ENCODE results near the gene KCNA10.

Gene KCNA10

DNA sequence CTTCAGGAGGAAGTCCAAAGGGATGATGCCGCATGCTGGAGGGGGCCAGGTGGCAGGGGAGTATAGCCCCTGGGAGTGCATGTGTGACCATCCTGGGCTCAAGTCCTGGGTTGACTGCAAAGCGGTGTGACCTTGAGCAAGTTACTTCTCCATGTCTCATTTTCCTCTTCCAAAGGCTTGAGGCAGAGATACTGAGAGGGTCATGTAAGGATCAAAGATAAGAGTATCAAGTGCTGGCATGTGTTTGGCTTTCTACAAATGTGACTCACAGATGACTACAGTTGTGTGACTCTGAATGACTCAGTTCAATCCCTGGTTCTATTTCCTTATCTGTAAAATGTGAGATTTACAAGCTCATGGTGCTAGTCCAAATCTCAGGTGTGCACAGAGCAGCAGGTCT, 41.9 kb downstream of the KCNA10 start:
- DNase-seq, result peak; percentile 71

DNA sequence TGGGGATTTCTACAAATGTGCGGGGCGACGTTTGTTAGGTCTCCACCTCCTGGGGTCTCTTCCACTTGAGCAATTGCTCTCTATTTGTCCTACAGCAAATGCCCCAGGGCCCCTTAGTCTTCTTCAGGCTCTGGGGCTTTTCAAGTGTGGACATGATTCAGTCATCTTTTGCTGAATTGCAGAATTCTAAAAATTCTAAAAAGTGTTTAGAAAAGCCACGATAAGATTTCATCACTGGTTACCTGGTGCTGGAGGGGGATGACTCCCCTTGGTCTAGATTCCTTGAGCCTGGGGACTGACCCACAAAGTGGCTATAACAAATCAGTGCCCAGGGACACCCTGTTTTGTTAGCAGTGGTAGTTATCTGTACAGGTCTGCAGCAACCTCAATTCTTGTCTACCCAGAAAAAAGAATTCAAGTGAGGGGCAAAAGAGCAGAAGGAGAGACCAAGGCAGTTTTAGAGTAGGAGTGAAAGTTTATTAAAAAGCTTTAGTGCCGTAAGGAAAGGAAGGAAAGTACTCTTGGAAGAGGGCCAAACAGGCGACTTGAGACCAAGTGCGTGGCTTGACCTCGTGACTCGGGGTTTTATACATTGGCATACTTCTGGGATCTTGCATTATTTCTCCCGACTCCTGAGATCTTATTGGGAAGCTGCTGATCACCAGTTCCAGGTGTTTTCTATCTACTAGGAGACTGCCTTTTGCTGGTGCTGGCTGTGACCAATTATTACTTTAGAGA, 42.8 kb downstream of the KCNA10 start:
- DNase-seq, result no peak

DNA sequence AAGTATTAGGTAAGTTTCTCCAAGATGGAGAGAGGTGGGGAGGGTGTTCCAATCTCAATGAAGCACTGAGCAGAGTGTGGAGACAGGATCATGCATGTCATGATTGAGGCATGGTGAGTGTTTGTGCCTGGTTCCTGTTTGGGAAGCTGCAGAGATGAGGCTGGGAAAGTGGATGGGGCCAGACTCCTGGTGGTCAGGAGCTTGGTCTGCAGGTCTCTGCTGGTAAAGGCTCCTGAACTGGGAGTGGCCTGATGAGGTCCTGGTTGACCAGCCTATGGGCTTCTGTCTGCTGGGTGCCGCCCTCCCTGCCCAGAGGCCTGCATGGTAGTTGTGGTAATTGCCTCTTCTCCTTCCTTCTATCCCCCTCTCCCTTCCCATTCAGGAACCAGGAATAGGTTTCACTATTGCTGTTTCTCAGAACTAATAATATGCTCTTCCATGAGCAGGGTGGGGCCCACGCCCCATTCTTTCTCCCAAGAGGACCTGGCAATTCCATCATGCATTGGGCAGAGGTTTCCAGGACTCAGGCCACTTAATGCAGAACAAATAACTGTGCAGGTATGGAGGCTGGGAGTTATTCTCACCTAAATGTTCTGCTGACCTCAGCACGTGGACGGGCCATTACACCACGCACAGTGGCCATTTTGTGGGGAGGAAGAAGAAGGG, 43.5 kb downstream of the KCNA10 start:
- DNase-seq, result no peak

DNA sequence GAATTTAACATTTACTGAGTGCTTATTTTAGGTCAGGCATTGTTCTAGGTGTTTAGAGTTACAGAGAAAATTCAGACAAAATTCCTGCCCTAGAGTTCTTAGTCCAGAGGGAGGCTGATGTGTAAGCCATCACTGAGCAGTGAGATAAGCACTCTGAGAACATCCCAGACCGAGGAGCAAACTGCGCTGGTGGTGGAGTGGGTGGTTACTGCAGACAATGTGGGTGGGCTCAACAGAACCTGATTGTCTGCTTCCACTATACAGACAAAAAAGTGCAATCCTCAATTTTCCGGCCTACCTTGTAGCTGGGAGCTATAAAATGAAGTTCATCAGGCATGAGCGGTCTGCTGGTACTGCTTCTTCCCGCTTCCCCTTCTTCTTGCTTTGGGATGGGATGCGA, 44.5 kb downstream of the KCNA10 start:
- no peak for DNase-seq

DNA sequence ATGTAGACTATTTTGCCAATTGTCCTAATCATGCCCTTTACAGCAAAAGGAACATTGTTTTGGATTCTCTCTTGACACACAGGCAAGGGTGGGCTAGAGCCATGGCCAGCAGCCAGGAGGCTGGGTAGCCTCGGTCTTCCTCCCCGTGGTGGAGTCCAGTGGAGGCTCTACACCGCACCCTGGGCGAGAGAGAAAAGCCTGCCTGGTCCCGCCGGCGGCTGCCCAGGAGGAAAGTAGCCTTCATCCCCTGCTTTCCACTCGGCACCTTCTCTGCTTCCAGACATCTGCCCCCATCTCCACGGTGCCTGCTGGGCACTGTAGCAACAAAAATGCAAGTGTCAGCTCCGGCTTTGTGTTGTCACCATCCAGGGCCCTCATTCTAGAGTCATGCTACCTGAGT, 46.4 kb downstream of the KCNA10 start:
- DNase-seq, result no peak

DNA sequence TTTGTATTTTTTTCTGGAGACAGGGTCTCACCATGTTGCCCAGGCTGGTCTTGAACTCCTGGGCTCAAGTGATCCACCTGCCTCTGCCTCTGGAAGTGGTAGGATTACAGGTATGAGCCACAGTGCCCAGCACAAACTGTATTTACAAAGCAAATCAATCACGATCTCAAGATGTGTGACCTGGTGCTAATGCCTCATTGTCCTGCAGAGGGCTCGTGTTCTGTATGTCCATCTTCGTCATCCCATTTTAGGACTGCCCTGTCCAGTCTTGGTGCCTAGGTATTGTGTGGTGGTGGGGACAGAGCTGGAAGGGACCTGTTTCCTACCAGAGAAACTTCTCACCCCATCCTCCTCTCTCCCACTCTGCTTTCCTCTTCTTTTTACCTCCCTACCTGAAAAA, 47.8 kb downstream of the KCNA10 start:
- DNase-seq, result no peak
